CD4-positive, alpha-beta T cell (primary cell): ENCODE measurements around the gene BLOC1S4. TPM values are rescaled to one million over a fixed set of nuclear protein-coding genes. Genes with fewer than 3 reads are reported as not detected.
"Not testable (repeated sequence)": the region's sequence is repeated elsewhere in the genome, so short reads cannot be mapped to it uniquely, and the experiment has no call there.

Experiments used
- ATAC-seq: fragments of 200-7000 bp; cut with Tn5 transposase; one replicate; pipeline ENCODE4 v1.10.0; 2022; ENCODE audit warnings: mild to moderate bottlenecking; ENCODE audit not compliant: poor library complexity
- CTCF ChIA-PET: fragments of 350-600 bp; sonication (Branson Sonifier 250); formaldehyde crosslinking; loops from one replicate; lab custom pipeline; 2021; ENCODE audit warnings: antibody characterized with exemption, inconsistent platforms; lab: Charles Lee
- POLR2A ChIA-PET: fragments of 350-600 bp; sonication (Branson Sonifier 250); formaldehyde crosslinking; loops from one replicate; lab custom pipeline; 2021; ENCODE audit warnings: antibody characterized with exemption, inconsistent platforms; lab: Charles Lee
- DNase-seq, 14 experiments: peaks; one replicate each; pipeline ENCODE4 v3.0.0-alpha.2; 2013 to 2020; ENCODE audit warnings: mixed read lengths in 2 of 14
- H3K27ac ChIP-seq, 2 donors: one replicate each; pipeline versions ENCODE4 v1.5.1 to v1.7.0; 2013; ENCODE audit warnings: low read length in 2 of 2, low read depth in 1 of 2, mild to moderate bottlenecking in 1 of 2
- H3K27me3 ChIP-seq, 2 experiments: 1 replicate in 1 of 2; 2 replicates in 1 of 2; pipeline versions ENCODE4 v1.6.1 to v1.7.0; 2013; ENCODE audit warnings: low read length in 2 of 2, control low read depth in 1 of 2, mild to moderate bottlenecking in 1 of 2, moderate library complexity in 1 of 2; ENCODE audit not compliant: insufficient read depth in 2 of 2, control insufficient read depth in 1 of 2
- H3K36me3 ChIP-seq: one replicate; pipeline ENCODE4 v1.6.1; 2013; ENCODE audit warnings: low read length, control low read depth; ENCODE audit not compliant: insufficient read depth
- H3K4me1 ChIP-seq: one replicate; pipeline ENCODE4 v1.6.1; 2013; ENCODE audit warnings: low read length, control low read depth; ENCODE audit not compliant: insufficient read depth
- H3K4me3 ChIP-seq: one replicate; pipeline ENCODE4 v1.5.1; 2013; ENCODE audit warnings: mild to moderate bottlenecking, low read length, moderate library complexity
- H3K9me3 ChIP-seq, 2 experiments: 1 replicate in 1 of 2; 2 replicates in 1 of 2; pipeline versions ENCODE4 v1.6.1 to v1.7.0; 2013; ENCODE audit warnings: low read length in 2 of 2, mild to moderate bottlenecking in 2 of 2, control low read depth in 1 of 2, moderate library complexity in 1 of 2; ENCODE audit not compliant: control insufficient read depth in 1 of 2, insufficient read depth in 1 of 2
- H3K27ac Mint-ChIP-seq: one replicate; pipeline ENCODE4 v1.8.0; 2020; ENCODE audit warnings: mixed read lengths
- H3K27me3 Mint-ChIP-seq: one replicate; pipeline ENCODE4 v1.8.0; 2021; ENCODE audit warnings: mixed read lengths
- H3K36me3 Mint-ChIP-seq: one replicate; pipeline ENCODE4 v1.8.0; 2021; ENCODE audit warnings: low read depth, mixed read lengths
- H3K4me1 Mint-ChIP-seq: one replicate; pipeline ENCODE4 v1.8.0; 2021; ENCODE audit warnings: low read depth, mixed read lengths
- H3K4me3 Mint-ChIP-seq: one replicate; pipeline ENCODE4 v1.8.0; 2020; ENCODE audit warnings: mild to moderate bottlenecking, mixed read lengths
- H3K9me3 Mint-ChIP-seq: one replicate; pipeline ENCODE4 v1.8.0; 2020; ENCODE audit warnings: mixed read lengths
- intact Hi-C, 2 experiments: fragments of 100-400 bp; cut with DNase I in 1 of 2; cut with micrococcal nuclease in 1 of 2; formaldehyde crosslinking; loops; one replicate each; pipeline versions ENCODE4 v1.15.1 to v1.9.0; 2023 to 2025; cut with DNase I, micrococcal nuclease
- total RNA-seq, 174 experiments: library from RNA in 2 of 174; stranded (reverse) in 2 of 174; gene quantifications; one replicate each; pipeline ENCODE4 v1.2.3 and lab custom pipeline; 2021 to 2026
- TF ChIP-seq, protein P1 (sequence below): fragments of 200-600 bp; IDR thresholded peaks from one replicate; pipeline ENCODE4 v1.8.0; 2022; ENCODE audit warnings: antibody characterized with exemption, mild to moderate bottlenecking

Gene BLOC1S4
- total RNA-seq, 2 experiments from 2014 or later, result 24.6 to 27.6 TPM

DNA sequence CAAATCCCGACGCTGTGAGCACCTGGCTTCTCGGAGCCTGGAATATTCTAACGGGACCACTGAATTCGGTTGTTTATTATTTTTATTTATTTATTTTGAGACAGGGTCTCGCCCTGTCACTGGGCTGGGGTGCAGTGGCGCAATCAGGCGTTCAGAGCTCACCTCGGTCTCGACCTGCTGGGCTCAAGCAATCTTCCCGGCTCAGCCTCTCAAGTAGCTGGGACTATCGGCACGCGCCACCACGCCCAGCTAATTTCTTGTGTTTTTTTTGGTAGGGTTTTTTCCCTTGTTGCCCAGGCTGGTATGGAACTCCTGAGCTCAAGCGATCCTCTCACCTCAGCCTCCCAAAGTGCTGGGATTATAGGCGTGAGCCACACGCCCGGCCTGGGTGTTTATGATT, 43.8 kb upstream of the BLOC1S4 start:
- Mint-ChIP-seq H3K4me3 (no peak overlapping the region), H3K36me3 (peaks cover 44% of the 10 kb centered on the region), H3K4me1 (peaks cover 36% of the 10 kb centered on the region), H3K27me3 (no peaks in the 10 kb centered on the region), H3K27ac (no peak overlapping the region), H3K9me3 (no peaks in the 10 kb centered on the region)
- no peak overlapping the region for H3K27ac ChIP-seq
- CTCF ChIA-PET, result interaction anchor here (0.8 kb wide), 1 partner anchor 18 kb away, joined by 3 read pairs; no protein-coding TSS in a partner anchor
- POLR2A ChIA-PET, result interaction anchor here (4.5 to 7.5 kb wide), 4 partner anchors 8 to 44 kb away, joined by 42 to 245 read pairs (median 195); partner anchors contain the start of genes BLOC1S4, MRFAP1 and MRFAP1L1
- H3K4me3 ChIP-seq, result no peak overlapping the region
- no peaks in the 10 kb centered on the region for H3K27me3 ChIP-seq
- DNase-seq (no peak), ATAC-seq (no peak)
- peaks cover 0 to 3% of the 10 kb centered on the region in 2 experiments for H3K9me3 ChIP-seq
- peaks cover 22% of the 10 kb centered on the region for H3K36me3 ChIP-seq
- TF ChIP-seq, protein P1, sequence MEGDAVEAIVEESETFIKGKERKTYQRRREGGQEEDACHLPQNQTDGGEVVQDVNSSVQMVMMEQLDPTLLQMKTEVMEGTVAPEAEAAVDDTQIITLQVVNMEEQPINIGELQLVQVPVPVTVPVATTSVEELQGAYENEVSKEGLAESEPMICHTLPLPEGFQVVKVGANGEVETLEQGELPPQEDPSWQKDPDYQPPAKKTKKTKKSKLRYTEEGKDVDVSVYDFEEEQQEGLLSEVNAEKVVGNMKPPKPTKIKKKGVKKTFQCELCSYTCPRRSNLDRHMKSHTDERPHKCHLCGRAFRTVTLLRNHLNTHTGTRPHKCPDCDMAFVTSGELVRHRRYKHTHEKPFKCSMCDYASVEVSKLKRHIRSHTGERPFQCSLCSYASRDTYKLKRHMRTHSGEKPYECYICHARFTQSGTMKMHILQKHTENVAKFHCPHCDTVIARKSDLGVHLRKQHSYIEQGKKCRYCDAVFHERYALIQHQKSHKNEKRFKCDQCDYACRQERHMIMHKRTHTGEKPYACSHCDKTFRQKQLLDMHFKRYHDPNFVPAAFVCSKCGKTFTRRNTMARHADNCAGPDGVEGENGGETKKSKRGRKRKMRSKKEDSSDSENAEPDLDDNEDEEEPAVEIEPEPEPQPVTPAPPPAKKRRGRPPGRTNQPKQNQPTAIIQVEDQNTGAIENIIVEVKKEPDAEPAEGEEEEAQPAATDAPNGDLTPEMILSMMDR, result no peak
- intact Hi-C loops, result loop anchor here in 1 of 2 experiments (10.0 kb wide), 1 partner anchor 113 kb away; the partner anchor contains the start of gene KIAA0232
- H3K4me1 ChIP-seq, result peaks cover 38% of the 10 kb centered on the region

DNA sequence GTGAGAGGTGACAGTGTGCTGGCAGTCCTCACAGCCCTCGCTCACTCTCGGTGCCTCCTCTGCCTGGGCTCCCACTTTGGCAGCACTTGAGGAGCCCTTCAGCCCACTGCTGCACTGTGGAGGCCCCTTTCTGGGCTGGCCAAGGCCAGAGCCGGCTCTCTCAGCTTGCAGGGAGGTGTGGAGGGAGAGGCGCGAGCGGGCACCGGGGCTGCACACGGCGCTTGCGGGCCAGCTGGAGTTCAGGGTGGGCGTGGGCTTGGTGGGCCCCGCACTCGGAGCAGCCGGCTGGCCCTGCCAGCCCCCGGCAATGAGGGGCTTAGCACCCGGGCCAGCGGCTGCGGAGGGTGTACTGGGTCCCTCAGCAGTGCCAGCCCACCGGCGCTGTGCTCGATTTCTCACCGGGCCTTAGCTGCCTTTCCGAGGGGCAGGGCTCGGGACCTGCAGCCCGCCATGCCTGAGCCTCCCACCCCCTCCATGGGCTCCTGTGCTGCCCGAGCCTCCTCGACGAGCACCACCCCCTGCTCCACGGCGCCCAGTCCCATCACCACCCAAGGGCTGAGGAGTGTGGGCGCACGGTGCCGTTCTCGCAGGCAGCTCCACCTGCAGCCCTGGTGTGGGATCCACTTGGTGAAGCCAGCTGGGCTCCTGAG, 43.3 kb upstream of the BLOC1S4 start:
- not testable (repeated sequence) for H3K27me3 ChIP-seq, ATAC-seq, H3K4me3 ChIP-seq, H3K9me3 Mint-ChIP-seq, H3K9me3 ChIP-seq, H3K27ac ChIP-seq, H3K27me3 Mint-ChIP-seq, DNase-seq
- Mint-ChIP-seq H3K4me3 (peak overlapping the region; percentile 97), H3K27ac (peak overlapping the region; percentile 96), H3K36me3 (peaks cover 50% of the 10 kb centered on the region), H3K4me1 (peaks cover 42% of the 10 kb centered on the region)
- peaks cover 27% of the 10 kb centered on the region for H3K36me3 ChIP-seq
- H3K4me1 ChIP-seq, result peaks cover 44% of the 10 kb centered on the region
- intact Hi-C loops, result loop anchor here (1.0 to 10.0 kb wide), 2 partner anchors 110 to 112 kb away; partner anchors contain the start of gene KIAA0232 (in 2 of the 2)
- POLR2A ChIA-PET, result interaction anchor here (0.9 to 7.5 kb wide), 14 partner anchors 9 to 371 kb away, joined by 3 to 245 read pairs (median 24); partner anchors contain the start of genes BLOC1S4, MAN2B2, MRFAP1 and MRFAP1L1
- CTCF ChIA-PET, result interaction anchor here (2.5 to 4.1 kb wide), 2 partner anchors 8 to 45 kb away, joined by 23 to 74 read pairs; partner anchors contain the start of gene BLOC1S4

DNA sequence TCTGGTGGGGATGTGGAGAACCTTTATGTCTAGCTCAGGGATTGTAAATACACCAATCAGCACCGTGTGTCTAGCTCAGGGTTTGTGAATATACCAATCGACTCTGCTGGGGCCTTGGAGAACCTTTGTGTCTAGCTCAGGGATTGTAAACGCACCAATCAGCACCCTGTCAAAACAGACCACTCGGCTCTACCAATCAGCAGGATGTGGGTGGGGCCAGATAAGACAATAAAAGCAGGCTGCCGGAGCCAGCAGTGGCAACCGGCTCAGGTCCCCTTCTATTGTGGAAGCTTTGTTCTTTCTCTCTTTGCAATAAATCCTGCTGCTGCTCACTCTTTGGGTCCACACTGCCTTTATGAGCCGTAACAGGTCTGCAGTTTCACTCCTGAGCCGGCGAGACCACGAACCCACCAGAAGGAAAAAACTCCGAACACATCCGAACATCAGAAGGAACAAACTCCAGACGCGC, 42.7 kb upstream of the BLOC1S4 start:
- ChIA-PET POLR2A (interaction anchor here (0.9 to 7.5 kb wide), 18 partner anchors 9 to 395 kb away, joined by 3 to 245 read pairs (median 14); partner anchors contain the start of genes BLOC1S4, GRPEL1, MAN2B2 and MRFAP1), CTCF (interaction anchor here (0.9 to 4.1 kb wide), 6 partner anchors 9 to 201 kb away, joined by 3 to 74 read pairs (median 31); partner anchors contain the start of genes BLOC1S4 and MRFAP1L1)
- not testable (repeated sequence) for H3K9me3 ChIP-seq, H3K27me3 Mint-ChIP-seq, H3K9me3 Mint-ChIP-seq, H3K27me3 ChIP-seq
- Histone ChIP-seq H3K27ac (peak overlapping the region; percentile 72 to 76), H3K4me3 (peak overlapping the region; percentile 64), H3K4me1 (peaks cover 47% of the 10 kb centered on the region), H3K36me3 (peaks cover 28% of the 10 kb centered on the region)
- H3K4me3 Mint-ChIP-seq, result peak overlapping the region; percentile 97
- H3K36me3 Mint-ChIP-seq, result peaks cover 52% of the 10 kb centered on the region
- H3K27ac Mint-ChIP-seq, result peak overlapping the region; percentile 96
- DNase-seq, result peak in 13 of 14 experiments; percentile 19 to 67 (median 52)
- H3K4me1 Mint-ChIP-seq, result peaks cover 43% of the 10 kb centered on the region
- peak; percentile 8 for ATAC-seq
- intact Hi-C loops, result loop anchor here (1.0 to 10.0 kb wide), 2 partner anchors 109 to 112 kb away; partner anchors contain the start of gene KIAA0232 (in 2 of the 2)
